Epithelial cell of esophagus (primary cell): ENCODE results near the gene TULP3.
A peak's percentile ranks its signal among the peaks of the same experiment; 100 is the strongest.
"Not testable (repeated sequence)": the region's sequence is repeated elsewhere in the genome, so short reads cannot be mapped to it uniquely, and the experiment has no call there.

Experiments
- DNase-seq: peaks from one replicate; pipeline ENCODE4 v3.0.0; 2010; ENCODE audit warnings: low read depth
- H3K4me3 ChIP-seq: 2 replicates; pipeline ENCODE4 v1.5.1; 2011; ENCODE audit warnings: mild to moderate bottlenecking, low read length, control low read depth
- CTCF ChIP-seq: IDR thresholded peaks from 2 replicates; pipeline ENCODE4 v1.5.1; 2011; ENCODE audit warnings: low read depth, mild to moderate bottlenecking, low read length, control low read depth, inconsistent platforms; ENCODE audit not compliant: insufficient read depth; ENCODE audit errors: missing control alignments

The TULP3 gene

GRCh38 chr12:2858944-2859421, 31.7 kb upstream of the TULP3 start:
- DNase-seq: no peak
- TF ChIP-seq CTCF: no peak
- H3K4me3 ChIP-seq: no peak overlapping the region

DNA sequence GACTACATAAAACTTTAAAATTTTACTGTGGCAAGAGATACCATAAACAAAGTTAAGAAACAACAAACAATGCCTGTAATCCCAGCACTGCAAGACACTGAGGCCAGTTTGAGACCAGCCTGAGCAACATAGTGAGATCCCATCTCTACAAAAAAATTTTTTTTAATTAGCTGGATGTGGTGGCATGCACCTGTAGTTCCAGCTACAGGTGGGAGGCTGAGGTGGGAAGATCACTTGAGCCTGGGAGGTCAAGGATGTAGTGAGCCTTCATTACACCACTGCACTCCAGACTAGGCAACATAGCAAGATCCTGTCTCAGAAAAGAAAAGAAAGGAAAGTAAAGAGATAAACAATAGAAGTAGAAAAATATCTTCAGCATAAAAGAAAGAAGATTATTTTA, 30.5 kb upstream of the TULP3 start:
- no peak for DNase-seq
- H3K4me3 ChIP-seq: no peak overlapping the region
- TF ChIP-seq CTCF: no peak

DNA sequence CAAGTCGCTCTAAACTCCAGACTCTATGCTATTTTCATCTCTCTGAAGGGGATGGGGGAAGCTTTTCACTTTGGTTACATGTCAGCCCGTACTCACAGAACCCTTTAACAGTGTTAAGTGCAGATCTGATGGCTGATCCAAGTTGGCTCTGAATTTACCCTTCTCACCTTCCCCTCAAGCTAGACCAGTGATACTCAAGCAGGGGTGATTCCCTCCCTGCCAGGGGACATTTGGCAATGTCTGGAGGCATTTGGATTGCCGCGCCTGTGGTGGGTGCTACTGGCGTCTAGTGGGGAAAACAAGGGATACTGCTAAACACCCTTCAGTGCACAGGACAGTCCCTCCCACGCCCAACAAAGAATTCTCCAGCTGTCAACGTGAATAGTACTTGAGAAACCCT, 27.8 kb upstream of the TULP3 start:
- no peak for DNase-seq
- no peak for TF ChIP-seq CTCF
- no peak overlapping the region for H3K4me3 ChIP-seq

DNA sequence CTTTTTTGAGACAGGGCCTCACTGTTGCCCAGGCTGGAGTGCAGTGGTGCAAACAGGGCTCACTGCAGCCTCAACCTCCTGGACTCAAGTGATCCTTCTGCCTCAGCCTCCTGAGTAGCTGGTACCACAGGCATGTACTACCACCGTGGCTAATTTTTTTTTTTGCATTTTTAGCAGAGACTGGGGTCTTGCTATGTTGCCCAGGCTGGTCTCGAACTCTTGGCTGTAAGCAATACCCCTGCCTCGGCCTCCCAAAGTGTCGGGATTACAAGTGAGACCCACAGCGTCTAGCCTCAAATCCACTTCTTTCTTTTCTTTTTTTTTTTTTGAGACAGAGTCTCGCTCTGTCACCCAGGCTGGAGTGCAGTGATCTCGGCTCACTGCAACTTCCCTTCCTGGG, 27.3 kb upstream of the TULP3 start:
- not testable (repeated sequence) for H3K4me3 ChIP-seq, DNase-seq

GRCh38 chr12:2864198-2864597, 26.5 kb upstream of the TULP3 start:
- no peak for DNase-seq
- no peak for TF ChIP-seq CTCF
- H3K4me3 ChIP-seq: no peak overlapping the region

GRCh38 chr12:2868986-2869632, 21.6 kb upstream of the TULP3 start:
- not testable (repeated sequence) for DNase-seq, H3K4me3 ChIP-seq

GRCh38 chr12:2876431-2877046, 14.2 kb upstream of the TULP3 start:
- peak overlapping the region; percentile 77 for H3K4me3 ChIP-seq
- DNase-seq: peak; percentile 28
- TF ChIP-seq CTCF: no peak
